ENCODE measurements around the gene RBM33.

RBM33 gene

DNA sequence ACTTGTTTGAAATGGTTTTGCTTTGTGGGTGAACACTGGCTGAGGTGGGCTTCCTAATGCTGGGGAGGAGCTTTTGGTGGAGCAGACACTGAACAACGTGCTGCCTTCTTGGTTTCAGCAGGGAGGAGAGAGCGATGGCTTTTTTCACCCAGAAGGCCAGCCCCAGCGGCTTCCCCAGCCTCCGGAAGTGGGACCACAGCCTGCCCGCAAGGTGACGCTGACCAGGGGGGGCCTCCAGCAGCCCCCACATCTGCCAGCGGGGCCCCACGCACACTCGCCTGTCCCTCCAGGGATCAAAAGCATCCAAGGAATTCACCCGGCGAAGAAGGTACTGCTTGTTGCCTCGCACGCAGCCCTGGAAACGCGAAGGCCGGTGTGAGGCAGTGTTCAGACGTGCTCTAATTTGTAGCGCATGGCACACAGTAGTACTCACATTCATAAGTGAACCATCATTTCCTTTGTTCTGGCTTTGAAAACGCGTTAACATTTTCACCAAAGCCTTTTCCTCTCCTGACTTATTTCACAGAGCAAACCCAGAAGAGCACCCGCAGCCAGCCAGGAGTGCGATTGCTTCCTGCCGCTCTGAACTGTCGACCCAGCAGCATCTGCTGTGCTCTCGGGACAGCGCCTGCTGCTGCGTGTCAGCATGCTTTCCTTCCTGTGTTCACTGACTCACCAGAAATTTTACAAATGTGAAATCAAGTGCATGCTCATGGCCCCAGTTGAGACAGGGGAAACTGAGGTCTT, 119.4 kb downstream of the RBM33 start:
- in situ Hi-C loops (cut with MboI; ENCODE audit: low sequenced_read_pairs) = loop anchor here (25.0 kb wide), 1 partner anchor 377 kb away; no protein-coding TSS in a partner anchor

DNA sequence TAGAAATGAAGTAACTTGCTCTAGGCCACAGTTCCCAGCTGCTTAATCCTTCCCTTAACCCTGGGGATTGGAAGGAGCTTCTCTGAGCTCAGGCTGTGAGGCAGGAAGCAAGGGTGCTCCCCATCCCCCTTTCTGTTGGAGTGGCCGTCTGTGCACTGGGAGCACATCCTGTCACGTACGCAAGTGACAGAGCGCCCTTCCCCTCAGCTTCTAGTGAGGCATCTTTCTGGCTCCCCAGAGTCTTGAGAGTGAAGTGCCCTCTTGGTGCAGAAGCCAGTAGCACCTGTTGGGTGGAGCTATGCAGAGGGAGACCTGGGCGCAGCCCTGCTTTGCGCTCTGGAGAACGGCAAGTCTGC, 120.0 kb downstream of the RBM33 start:
- in situ Hi-C loops (cut with MboI; ENCODE audit: low sequenced_read_pairs) = loop anchor here (25.0 kb wide), 1 partner anchor 377 kb away; no protein-coding TSS in a partner anchor

DNA sequence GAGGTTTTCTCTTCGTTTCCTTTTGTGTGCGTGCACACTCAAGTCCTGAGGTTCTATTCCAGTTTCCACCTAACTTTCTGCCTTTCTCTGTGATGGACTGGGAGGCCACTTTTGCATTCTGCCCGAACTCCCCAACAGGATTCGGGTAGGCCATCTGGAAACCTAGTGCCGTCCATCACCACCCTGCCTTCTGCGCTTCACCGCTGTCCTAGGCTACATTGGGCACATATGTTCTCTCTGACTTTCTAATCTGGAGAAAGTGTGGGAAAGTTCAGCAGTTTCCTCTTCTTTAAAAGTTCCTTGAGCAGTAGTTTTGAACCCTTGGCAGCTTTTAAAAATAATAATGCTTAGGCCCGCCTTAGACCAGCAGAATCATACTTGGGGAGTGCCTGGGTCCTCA, 121.0 kb downstream of the RBM33 start:
- in situ Hi-C loops (cut with MboI; ENCODE audit: low sequenced_read_pairs) = loop anchor here (25.0 kb wide), 1 partner anchor 378 kb away; no protein-coding TSS in a partner anchor

DNA sequence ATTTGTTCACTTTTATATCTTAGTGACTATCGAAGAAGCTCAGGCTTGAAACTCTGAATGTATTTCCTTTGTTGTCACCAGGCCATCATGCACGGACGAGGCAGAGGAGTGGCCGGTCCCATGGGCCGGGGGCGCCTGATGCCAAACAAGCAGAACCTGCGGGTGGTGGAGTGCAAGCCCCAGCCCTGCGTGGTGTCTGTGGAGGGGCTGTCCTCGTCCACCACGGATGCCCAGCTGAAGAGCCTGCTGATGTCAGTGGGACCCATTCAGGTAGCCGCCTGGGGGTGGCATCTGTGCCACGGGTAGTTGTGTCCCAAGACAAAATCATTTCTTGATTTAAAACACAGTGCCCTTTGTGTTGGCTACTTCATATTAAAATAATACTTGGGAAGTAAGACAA, 121.9 kb downstream of the RBM33 start:
- in situ Hi-C loops (cut with MboI; ENCODE audit: low sequenced_read_pairs) = loop anchor here (25.0 kb wide), 1 partner anchor 379 kb away; no protein-coding TSS in a partner anchor

DNA sequence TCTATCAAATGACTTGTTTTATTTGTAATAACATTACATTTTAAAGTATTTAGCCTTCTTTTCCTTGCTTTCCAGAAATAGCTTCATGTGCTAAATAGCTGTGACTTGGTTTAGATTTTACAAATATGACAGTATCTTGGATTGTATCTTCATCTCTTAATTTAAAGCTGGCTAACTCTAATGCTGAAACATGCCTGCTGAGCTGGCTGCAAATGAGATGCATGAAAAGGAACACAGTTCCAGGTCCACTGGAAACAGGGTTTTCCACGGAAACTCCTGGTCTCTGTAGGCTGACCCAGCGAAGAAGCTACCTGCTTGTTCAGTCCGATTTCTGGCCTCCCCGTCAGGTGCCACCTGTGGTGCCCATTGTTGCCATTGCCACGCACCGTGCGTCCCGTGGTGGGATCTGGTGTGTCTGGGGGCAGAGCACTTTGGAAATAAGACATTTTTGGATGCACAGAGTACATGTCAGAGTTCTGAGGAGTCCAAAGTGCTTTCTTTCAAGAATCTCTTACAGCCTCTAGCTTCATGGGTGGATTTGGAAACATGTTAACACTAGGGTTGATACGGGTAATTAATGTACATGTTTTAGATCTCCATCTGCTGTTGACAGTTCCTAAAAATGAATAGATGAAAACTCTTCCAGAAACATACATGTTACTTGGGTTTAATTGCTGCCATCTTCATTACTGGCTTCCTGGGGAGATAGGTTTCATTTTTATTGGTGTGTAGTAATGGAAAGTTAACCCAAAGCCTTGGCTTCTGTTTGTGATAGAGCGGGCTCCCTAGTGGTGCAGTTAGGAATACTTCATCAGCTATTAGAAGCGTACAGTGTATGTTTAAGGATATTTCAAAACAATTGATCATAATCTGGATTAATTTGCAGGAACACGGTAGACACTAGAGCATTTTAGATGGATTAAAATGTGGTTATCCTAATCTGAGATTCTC, 122.8 kb downstream of the RBM33 start:
- in situ Hi-C loops (cut with MboI; ENCODE audit: low sequenced_read_pairs) = loop anchor here (25.0 kb wide), 1 partner anchor 380 kb away; no protein-coding TSS in a partner anchor

DNA sequence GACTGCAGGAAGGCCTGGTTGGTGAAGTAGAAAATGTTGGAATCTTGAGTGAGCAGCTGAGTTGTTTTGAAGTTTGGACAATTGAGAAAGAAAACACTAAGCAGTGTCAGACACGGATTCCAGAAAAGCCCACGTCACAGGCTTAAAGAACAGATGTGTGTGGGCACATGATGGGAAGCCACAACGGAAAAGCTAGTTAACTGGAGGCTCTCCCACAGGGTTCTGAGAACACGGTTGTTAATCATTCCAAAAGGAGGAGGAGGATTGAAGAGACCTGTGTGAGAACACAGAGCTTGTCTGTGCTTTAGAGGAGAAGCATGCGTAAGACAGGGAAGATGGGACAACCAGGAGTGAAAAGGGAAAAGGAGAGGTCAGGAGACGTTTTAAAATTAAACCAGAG, 125.2 kb downstream of the RBM33 start:
- in situ Hi-C loops (cut with MboI; ENCODE audit: low sequenced_read_pairs) = loop anchor here (25.0 kb wide), 1 partner anchor 382 kb away; no protein-coding TSS in a partner anchor

DNA sequence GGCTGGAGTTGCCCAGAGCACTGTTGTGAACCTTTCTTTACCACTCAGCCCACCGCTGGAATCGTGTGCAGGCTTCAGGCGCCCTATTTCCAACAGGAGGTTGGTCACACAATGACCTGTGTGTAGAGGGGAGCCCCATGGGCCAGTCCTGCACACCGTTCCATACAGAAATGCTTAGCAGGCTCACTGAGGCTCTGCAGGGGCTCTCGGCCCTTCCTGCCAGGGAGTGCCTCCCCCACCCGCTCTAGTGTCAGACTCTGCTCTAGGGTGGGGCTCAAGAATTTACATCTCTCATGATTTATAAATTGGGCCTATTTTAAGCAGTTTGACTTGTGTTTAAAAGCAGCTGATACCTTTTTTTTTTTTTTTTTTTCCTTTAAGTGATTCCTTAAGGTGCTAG, 125.8 kb downstream of the RBM33 start:
- in situ Hi-C loops (cut with MboI; ENCODE audit: low sequenced_read_pairs) = loop anchor here (25.0 kb wide), 1 partner anchor 383 kb away; no protein-coding TSS in a partner anchor

DNA sequence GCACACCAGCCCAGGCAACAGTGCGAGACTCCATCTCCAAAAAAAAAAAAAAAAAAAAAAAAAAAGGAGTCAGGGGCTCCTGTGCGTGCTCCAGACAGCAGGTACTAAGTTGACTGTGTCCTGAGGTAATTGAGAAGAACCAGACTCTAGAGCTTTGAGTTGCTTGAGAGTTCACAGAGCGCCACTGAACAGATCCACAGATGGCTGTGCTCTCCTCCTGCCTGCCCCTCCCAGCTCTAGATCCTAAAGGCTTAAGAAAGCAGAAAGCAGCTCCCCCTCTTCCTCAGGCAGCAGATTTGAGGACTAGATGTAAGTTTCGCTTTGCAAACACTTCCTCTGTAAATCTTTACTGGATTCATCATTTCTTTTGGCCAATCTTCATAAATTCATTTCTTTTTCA, 129.1 kb downstream of the RBM33 start:
- in situ Hi-C loops (cut with MboI; ENCODE audit: low sequenced_read_pairs) = loop anchor here (25.0 kb wide), 1 partner anchor 386 kb away; no protein-coding TSS in a partner anchor

DNA sequence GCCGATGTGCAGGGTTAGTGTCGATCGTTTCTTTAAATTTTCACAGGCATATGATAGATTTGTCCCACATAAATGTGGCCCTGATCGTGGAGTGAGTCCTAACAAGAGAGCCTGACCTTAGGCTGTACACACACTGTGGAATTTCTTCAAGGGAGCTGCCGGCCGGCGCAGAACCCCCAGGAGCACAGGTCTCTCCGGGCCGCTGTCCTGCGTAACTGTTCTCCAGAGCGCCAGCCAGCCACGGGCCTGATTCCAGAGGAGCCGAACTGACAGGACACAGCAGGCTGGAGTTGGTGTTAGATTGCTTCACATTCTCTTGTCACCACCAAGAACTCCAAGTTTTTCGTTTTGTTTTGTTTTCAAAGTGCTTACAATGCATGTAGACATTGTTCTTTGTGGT, 130.5 kb downstream of the RBM33 start:
- in situ Hi-C loops (cut with MboI; ENCODE audit: low sequenced_read_pairs) = loop anchor here (25.0 kb wide), 1 partner anchor 388 kb away; no protein-coding TSS in a partner anchor

DNA sequence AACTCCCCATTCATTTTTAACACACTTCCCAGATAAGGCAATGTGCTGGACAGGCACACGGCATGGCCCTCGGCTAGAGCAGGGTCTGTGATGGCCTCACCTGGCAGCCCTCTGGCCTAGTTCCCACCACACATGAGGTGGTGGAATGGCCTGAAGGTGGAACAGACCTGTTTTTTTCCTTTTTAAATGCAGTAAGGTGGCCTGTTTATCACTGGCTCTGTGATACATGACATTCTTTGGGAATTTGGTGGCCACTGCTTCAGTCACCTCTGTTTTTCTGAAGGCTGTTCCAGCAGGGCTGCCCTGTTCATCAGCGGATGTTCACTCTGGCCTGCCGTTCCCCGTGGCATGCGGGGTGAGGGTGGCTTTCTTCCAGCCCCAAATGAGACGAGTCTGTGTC, 131.2 kb downstream of the RBM33 start:
- in situ Hi-C loops (cut with MboI; ENCODE audit: low sequenced_read_pairs) = no loop called here

DNA sequence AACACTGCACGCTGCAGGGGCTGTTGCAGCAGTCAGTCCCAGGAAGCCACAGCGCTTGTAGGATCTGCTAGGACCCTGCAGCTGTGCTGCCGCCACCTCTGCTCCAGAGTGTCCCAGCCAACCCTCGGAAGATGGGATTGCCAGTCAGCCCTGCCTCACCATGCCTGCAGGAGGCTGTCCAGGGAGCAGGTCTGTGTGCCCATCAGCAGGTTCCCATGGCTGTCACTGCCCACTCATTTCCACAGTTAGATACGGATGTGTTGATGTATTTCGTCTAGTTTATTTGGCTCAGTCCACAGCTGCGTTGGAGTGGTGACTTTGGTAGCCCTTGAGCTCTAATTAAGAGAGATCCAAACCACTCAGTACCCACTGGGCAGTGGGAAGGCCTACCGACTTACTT, 132.1 kb downstream of the RBM33 start:
- in situ Hi-C loops (cut with MboI; ENCODE audit: low sequenced_read_pairs) = no loop called here

DNA sequence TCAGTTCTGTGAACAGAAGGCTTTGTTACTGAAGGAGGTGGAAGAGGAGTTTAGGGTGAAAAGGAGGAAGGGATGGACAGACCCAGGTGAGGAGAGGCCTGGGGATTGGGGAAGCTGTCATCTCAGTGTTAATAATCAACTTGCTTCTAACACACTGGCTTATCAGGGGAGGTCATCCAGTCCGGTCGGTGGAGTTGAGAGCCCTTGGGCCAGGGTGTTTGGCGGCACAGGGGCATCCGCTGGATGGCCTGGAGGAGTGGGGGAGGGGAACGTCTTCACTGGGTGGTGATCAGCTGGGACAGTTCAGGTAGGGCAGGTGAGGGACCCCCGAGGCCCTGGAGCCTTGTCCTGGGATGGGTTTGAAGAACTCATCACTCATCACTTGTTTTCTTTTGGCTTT, 133.9 kb downstream of the RBM33 start:
- in situ Hi-C loops (cut with MboI; ENCODE audit: low sequenced_read_pairs) = no loop called here

DNA sequence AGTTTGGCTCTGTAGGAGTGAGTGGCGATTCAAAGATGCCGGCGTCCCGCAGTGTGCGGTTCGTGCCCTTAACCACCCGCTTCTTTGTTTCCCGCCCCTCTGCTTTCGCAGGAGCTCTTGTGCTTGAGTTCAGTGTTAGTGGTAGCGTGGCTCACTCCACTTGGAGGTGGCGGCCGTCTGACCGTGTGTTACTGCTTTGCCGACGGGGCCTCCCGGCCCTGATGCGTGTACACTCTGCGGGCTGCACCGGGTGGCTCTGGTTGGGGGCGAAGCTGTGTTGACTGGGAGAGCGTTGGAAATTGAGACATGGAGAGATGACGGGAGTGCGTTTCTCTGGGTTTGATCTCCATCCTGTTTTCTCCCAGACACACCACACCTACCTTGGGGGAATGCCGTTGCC, 136.4 kb downstream of the RBM33 start:
- in situ Hi-C loops (cut with MboI; ENCODE audit: low sequenced_read_pairs) = no loop called here

DNA sequence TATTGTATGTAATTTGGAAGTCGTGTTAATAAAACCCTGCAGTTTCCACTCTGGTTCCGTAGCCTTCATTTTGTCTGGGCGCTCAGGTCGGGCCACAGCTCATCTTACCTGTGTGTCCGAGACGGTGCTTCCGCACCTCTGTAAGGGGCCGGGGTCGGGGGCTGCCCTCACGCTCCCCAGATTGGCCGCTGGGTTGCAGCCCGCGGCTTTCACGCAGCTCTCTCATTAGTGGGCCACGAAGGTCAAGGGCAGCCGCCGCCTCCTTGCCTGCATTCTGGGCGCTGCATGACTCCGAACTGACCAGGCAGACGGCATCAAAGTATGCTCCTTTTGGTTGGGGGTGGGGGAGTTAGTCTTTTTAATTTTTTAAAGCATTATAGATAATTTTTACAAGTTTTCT, 137.0 kb downstream of the RBM33 start:
- in situ Hi-C loops (cut with MboI; ENCODE audit: low sequenced_read_pairs) = no loop called here

DNA sequence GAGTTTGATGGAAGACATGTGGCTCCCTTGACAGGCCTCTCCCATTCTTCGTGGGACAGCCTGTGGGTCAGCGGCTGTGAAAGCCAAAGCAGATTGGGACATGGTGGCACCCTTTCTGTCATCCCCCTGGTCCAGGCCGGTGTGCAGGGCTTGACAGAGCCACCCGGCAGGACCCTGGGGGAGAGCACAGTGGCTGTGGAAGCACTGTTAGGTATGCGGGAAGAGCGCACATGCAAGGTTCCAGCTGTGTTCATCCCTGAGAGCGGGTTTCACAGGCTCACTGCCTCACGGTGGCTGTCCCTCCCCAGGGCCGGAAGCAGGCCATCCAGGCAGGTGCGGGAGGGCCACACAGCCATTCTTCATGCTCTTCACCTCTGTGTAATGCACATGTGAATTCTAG, 138.0 kb downstream of the RBM33 start:
- in situ Hi-C loops (cut with MboI; ENCODE audit: low sequenced_read_pairs) = no loop called here

DNA sequence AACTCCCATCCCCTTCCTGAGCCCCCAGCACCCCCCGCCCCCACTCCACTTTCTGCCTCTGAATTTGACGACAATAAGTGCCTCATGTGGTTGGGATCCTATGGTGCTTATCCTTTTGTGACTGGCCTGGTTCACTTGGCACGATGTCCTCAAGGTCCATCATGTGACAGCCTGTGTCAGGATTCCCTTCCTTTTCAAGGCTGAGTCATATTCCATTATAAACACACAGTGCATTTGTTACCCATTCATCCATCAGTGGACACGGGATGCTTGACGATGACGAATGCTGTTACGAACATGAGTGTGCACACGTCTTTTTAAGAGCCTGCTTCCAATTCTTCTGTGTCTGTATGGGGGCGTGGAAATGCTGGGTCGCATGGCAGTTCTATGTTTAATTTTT, 141.1 kb downstream of the RBM33 start:
- in situ Hi-C loops (cut with MboI; ENCODE audit: low sequenced_read_pairs) = no loop called here

DNA sequence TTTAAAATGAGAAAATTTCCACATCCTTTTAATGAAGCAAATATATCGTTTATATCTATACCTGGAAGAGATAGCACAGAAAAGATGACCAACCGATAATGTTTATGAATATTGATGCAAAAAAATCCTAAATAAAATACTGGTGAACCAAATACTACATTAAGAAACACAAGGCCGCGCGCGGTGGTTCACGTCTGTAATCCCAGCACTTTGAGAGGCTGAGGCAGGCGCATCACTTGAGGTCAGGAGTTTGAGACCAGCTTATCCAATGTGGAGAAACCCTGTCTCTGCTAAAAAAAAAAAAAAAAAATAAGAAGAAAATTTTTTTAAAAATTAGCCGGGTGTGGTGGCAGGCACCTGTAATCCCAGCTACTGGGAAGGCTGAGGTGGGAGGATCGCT, 142.0 kb downstream of the RBM33 start:
- in situ Hi-C loops (cut with MboI; ENCODE audit: low sequenced_read_pairs) = no loop called here

DNA sequence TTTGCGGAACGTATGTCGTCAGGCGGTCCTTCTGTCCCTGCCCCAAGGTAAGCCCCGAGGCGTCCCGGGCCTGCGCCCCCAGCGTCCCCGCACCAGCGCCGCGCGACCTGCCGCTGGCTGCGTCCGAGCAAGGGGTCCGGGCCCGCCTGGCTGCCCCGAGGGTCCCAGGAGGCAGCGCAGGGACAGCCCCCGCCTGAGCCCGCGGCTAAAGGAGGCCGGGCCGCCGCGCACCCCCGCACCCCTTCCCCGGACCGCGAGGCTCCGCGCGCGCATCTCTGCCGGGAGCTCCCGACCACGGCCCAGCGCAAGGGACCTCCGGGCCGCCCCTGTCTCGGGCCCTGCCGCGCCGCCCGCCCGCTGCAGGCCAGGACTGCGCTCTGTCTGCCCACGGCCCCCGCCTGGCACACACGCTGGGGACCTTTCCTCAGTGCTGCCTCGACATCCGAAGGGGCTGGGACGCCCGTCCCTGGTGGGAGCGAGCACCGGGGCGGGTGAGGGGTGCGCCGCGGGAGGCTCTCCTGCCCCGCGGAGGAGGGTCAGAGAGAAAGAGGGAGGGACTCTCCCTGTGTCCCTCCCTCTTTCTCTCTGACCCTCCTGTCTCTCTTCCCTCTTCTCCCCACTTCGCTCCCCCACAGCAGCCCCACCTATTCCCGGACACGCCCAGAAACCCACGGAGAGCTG, 142.8 kb downstream of the RBM33 start:
- in situ Hi-C loops (cut with MboI; ENCODE audit: low sequenced_read_pairs) = no loop called here

DNA sequence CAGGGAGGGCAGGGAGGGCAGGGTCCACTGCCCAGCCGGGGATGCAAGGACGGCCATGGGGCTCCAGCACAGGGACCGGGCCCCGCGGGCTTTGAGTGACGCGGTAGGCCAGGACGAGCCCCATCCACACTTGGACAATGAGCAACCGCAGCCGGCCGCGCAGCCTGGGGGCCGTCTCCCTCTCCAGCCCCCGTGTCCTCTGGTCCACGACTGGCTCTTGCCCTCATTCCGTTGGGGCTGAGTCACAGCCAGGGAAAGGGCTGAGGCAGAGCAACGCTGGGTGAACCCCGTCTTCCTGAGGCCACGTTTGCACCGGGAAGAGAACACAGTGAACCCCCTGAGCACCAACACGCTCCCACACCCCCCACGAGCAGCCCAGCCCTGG, 144.1 kb downstream of the RBM33 start:
- in situ Hi-C loops (cut with MboI; ENCODE audit: low sequenced_read_pairs) = no loop called here

DNA sequence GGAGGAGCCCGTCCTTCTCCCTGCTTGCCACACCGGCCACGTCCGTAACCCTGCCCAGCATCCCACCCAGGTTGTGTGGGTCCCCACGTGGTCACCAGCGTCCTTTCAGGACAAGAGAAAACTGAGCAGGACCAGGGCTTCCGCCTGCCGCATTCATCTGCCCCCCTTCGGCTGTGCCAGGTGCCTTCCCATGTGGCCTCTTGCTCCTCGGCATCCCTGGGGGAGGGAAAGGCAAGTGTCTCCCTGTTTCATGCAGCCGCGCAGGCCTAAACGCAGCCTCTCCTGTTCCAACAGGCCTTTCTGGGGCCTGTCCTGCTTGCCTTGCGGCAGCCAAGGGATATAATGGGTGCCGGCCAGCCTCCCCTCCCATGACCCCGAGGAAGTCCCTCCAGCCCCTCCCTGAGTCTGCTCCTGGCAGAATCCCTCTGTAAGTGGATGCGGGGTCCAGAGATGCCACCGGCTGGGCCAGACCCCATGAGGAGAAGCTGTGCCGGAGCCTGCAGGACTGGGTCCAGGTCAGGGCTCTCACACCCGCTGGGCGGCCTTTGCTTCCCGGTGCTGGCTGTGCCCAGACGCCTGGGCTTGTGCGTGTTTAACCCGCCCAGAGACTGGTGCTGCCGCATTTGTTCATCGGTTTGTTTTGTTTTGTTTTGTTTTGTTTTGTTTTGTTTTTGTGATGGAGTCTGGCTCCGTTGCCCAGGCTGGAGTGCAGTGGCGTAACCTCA, 144.7 kb downstream of the RBM33 start:
- in situ Hi-C loops (cut with MboI; ENCODE audit: low sequenced_read_pairs) = no loop called here

Measured in HL-60/S4 treated with phorbol 12-myristate 13-acetate at 8.2 ng/mL for 4 days and 3 days (cell line).